HL-60 (cell line): ENCODE results near the gene NETO2.
"Not testable (repeated sequence)": the region's sequence is repeated elsewhere in the genome, so short reads cannot be mapped to it uniquely, and the experiment has no call there.

Experiments used
- DNase-seq, 2 experiments: peaks; one replicate each; pipeline ENCODE4 v3.0.0-alpha.2; 2010 to 2020; ENCODE audit warnings: low read depth in 1 of 2, low spot score in 1 of 2
- H3K27ac ChIP-seq: fragments of 250-450 bp; sonication (Bioruptor Pico); replicated peaks from 2 replicates; pipeline ENCODE4 v1.5.1; 2020; ENCODE audit warnings: mild to moderate bottlenecking, moderate library complexity
- H3K27me3 ChIP-seq: fragments of 250-450 bp; sonication (Bioruptor Pico); 2 replicates; pipeline ENCODE4 v1.5.1; 2021; ENCODE audit warnings: mild to moderate bottlenecking, moderate library complexity; ENCODE audit not compliant: insufficient read depth, poor library complexity, severe bottlenecking
- H3K4me3 ChIP-seq: replicated peaks from 2 replicates; pipeline ENCODE4 v1.5.1; 2011; ENCODE audit warnings: mild to moderate bottlenecking, control low read depth, low read length; ENCODE audit not compliant: insufficient read depth
- CTCF ChIP-seq: IDR thresholded peaks from one replicate; pipeline ENCODE4 v1.5.1; 2011; ENCODE audit warnings: low read length, control low read depth, inconsistent platforms; ENCODE audit not compliant: insufficient read depth
- GABPA ChIP-seq: IDR thresholded peaks from 2 replicates; pipeline ENCODE4 v1.6.1; 2012; ENCODE audit warnings: low read depth
- POLR2AphosphoS5 ChIP-seq: IDR thresholded peaks from 2 replicates; pipeline ENCODE4 v1.6.1; 2012; ENCODE audit warnings: low read depth
- REST ChIP-seq: IDR thresholded peaks from 2 replicates; pipeline ENCODE4 v1.6.1; 2012; ENCODE audit warnings: low read depth; ENCODE audit not compliant: insufficient replicate concordance
- SPI1 ChIP-seq: IDR thresholded peaks from 2 replicates; pipeline ENCODE4 v1.6.1; 2012; ENCODE audit warnings: low read depth, mild to moderate bottlenecking, borderline replicate concordance
- long read RNA-seq: library from polyadenylated mRNA; unstranded; transcript quantifications from one replicate; pipeline ENCODE4 v2.0.0, GENCODE V29; 2020

Gene NETO2
- long read RNA-seq, full-length matches to known transcripts: 2 of 4 reads
- long read RNA-seq, partial matches to known transcripts: 2 of 4 reads
- long read RNA-seq, other reads (novel, unspliced or antisense): 0 of 4 reads

GRCh38 chr16:47143677-47144558, at the start of gene NETO2:
NETO2 (minus strand) TSS chr16:47143945; CDS start chr16:47143612, 333 bp downstream.
- TF ChIP-seq CTCF: peak; percentile 3
- TF ChIP-seq POLR2AphosphoS5: no peak; the same call in 1 of the 2 replicates
- peak in 1 of 2 experiments; percentile 60 for DNase-seq
- H3K27me3 ChIP-seq: no peaks in the 10 kb centered on the region
- H3K4me3 ChIP-seq: peak within 1 kb of the TSS; percentile 85
- peak within 1 kb of the TSS; percentile 56 for H3K27ac ChIP-seq

- H3K27ac ChIP-seq: no peak overlapping the region
- TF ChIP-seq CTCF: no peak
- no peak for TF ChIP-seq SPI1
- TF ChIP-seq REST: no peak
- TF ChIP-seq GABPA: no peak
- TF ChIP-seq POLR2AphosphoS5: no peak
- no peak for DNase-seq
- H3K4me3 ChIP-seq: no peak overlapping the region
- H3K27me3 ChIP-seq: no peaks in the 10 kb centered on the region
Measured at GRCh38 chr16:47182318-47182717, 38.6 kb upstream of the NETO2 start.

GRCh38 chr16:47181066-47181465, 37.3 kb upstream of the NETO2 start:
- H3K27me3 ChIP-seq, H3K27ac ChIP-seq, DNase-seq, H3K4me3 ChIP-seq: not testable (repeated sequence)

GRCh38 chr16:47180073-47180472, 36.3 kb upstream of the NETO2 start:
- no peak for TF ChIP-seq REST
- TF ChIP-seq SPI1: no peak
- TF ChIP-seq CTCF: no peak
- no peak for TF ChIP-seq POLR2AphosphoS5
- TF ChIP-seq GABPA: no peak
- no peak overlapping the region for H3K27ac ChIP-seq
- no peak for DNase-seq
- H3K4me3 ChIP-seq: no peak overlapping the region
- H3K27me3 ChIP-seq: no peaks in the 10 kb centered on the region
